GM18519 (cell line): ENCODE results near the gene KHDC1L.
"Not testable (repeated sequence)": the region's sequence is repeated elsewhere in the genome, so short reads cannot be mapped to it uniquely, and the experiment has no call there.

ENCODE experiments used
- ATAC-seq: cut with Tn5 transposase; IDR thresholded peaks from one replicate; pipeline ENCODE4 v1.9.1; 2021; ENCODE audit warnings: mild to moderate bottlenecking, moderate library complexity; ENCODE audit not compliant: unreplicated experiment, low FRiP score

KHDC1L gene

GRCh38 chr6:73225396-73225795 is at the start of gene KHDC1L:
TSS of gene KHDC1L (minus strand) at chr6:73225496. CDS start at chr6:73225408, 88 bp downstream.
- no peak for ATAC-seq

- ATAC-seq, result not testable (repeated sequence)
Observed at GRCh38 chr6:73269296-73269695, 44.0 kb upstream of the KHDC1L start.

GRCh38 chr6:73268896-73269295 is 43.6 kb upstream of the KHDC1L start:
- not testable (repeated sequence) for ATAC-seq

GRCh38 chr6:73264446-73264845 is 39.1 kb upstream of the KHDC1L start:
- no peak for ATAC-seq

- ATAC-seq, result no peak
Observed at GRCh38 chr6:73263570-73263909, 38.2 kb upstream of the KHDC1L start.

GRCh38 chr6:73262671-73263569 is 37.6 kb upstream of the KHDC1L start, which contains the start of gene KHDC1:
TSS of gene KHDC1 (minus strand) at chr6:73263196. CDS start at chr6:73242517, 20,679 bp downstream.
- ATAC-seq, result peak; percentile 93

GRCh38 chr6:73258721-73259120 is 33.4 kb upstream of the KHDC1L start:
- ATAC-seq, result no peak

GRCh38 chr6:73254323-73254722 is 29.0 kb upstream of the KHDC1L start:
- ATAC-seq, result not testable (repeated sequence)

- ATAC-seq, result no peak
Observed at GRCh38 chr6:73252703-73253102, 27.4 kb upstream of the KHDC1L start.

- no peak for ATAC-seq
Observed at GRCh38 chr6:73250016-73250415, 24.7 kb upstream of the KHDC1L start.

- no peak for ATAC-seq
Observed at GRCh38 chr6:73248192-73248903, 23.1 kb upstream of the KHDC1L start.

- no peak for ATAC-seq
Observed at GRCh38 chr6:73242001-73242400, 16.7 kb upstream of the KHDC1L start.

GRCh38 chr6:73240730-73241129 is 15.4 kb upstream of the KHDC1L start:
- no peak for ATAC-seq

- no peak for ATAC-seq
Observed at GRCh38 chr6:73236144-73236750, 11.0 kb upstream of the KHDC1L start.

- ATAC-seq, result no peak
Observed at GRCh38 chr6:73234733-73235132, 9.4 kb upstream of the KHDC1L start.

- ATAC-seq, result not testable (repeated sequence)
Observed at GRCh38 chr6:73233971-73234370, 8.7 kb upstream of the KHDC1L start.

- no peak for ATAC-seq
Observed at GRCh38 chr6:73233048-73233447, 7.8 kb upstream of the KHDC1L start.

GRCh38 chr6:73231986-73232391 is 6.7 kb upstream of the KHDC1L start:
- no peak for ATAC-seq

- no peak for ATAC-seq
Observed at GRCh38 chr6:73227606-73228255, 2.4 kb upstream of the KHDC1L start.

GRCh38 chr6:73216859-73217258 is 8.4 kb downstream of the KHDC1L start:
- no peak for ATAC-seq

GRCh38 chr6:73209117-73209516 is 16.2 kb downstream of the KHDC1L start:
- no peak for ATAC-seq
